ENCODE measurements around the gene CARNS1. TPM values are rescaled to one million over a fixed set of nuclear protein-coding genes. Genes with fewer than 3 reads are reported as not detected.

The CARNS1 gene
- total RNA-seq, 2 experiments from 2014 or later, result 4.8 to 4.9 TPM

GRCh38 chr11:67432655-67433349 is 17.3 kb downstream of the CARNS1 start:
- ChIA-PET POLR2A (interaction anchor here (0.6 to 8.9 kb wide), 9 partner anchors 9 to 130 kb away, joined by 3 to 76 read pairs (median 3); partner anchors contain the start of gene PPP1CA), CTCF (no interaction called here)

GRCh38 chr11:67433536-67434394 is 18.3 kb downstream of the CARNS1 start:
- peaks cover 71% of the 10 kb centered on the region for H3K36me3 Mint-ChIP-seq (ENCODE audit: low read depth)
- POLR2A ChIA-PET, result interaction anchor here (0.7 to 8.9 kb wide), 11 partner anchors 8 to 59 kb away, joined by 3 to 109 read pairs (median 4); partner anchors contain the start of genes PPP1CA, TBC1D10C and TMEM134
- CTCF ChIA-PET, result interaction anchor here (1.0 kb wide), 1 partner anchor 73 kb away, joined by 3 read pairs; no protein-coding TSS in a partner anchor
- peaks cover 51% of the 10 kb centered on the region for H3K4me1 Mint-ChIP-seq (ENCODE audit: low read depth)
- DNase-seq, result no peak
- ATAC-seq, result no peak
- H3K9me3 Mint-ChIP-seq (ENCODE audit: insufficient read depth), result no peaks in the 10 kb centered on the region
- H3K27ac Mint-ChIP-seq, result peak overlapping the region; percentile 96
- no peaks in the 10 kb centered on the region for H3K27me3 Mint-ChIP-seq (ENCODE audit: low read depth)
- H3K4me3 Mint-ChIP-seq, result peak overlapping the region; percentile 84

More at GRCh38 chr11:67432655-67433349, 17.3 kb downstream of the CARNS1 start:
- DNase-seq, result no peak
- Mint-ChIP-seq H3K4me1 (ENCODE audit: low read depth) (peaks cover 55% of the 10 kb centered on the region), H3K4me3 (peak overlapping the region; percentile 84), H3K36me3 (ENCODE audit: low read depth) (peaks cover 66% of the 10 kb centered on the region), H3K9me3 (ENCODE audit: insufficient read depth) (no peaks in the 10 kb centered on the region), H3K27me3 (ENCODE audit: low read depth) (no peaks in the 10 kb centered on the region), H3K27ac (peak overlapping the region; percentile 96)
- no peak for ATAC-seq

- no peaks in the 10 kb centered on the region for H3K9me3 Mint-ChIP-seq (ENCODE audit: insufficient read depth)
- peaks cover 52% of the 10 kb centered on the region for H3K4me1 Mint-ChIP-seq (ENCODE audit: low read depth)
- peak overlapping the region; percentile 96 for H3K27ac Mint-ChIP-seq
- POLR2A ChIA-PET, result interaction anchor here (0.7 to 8.9 kb wide), 7 partner anchors 9 to 49 kb away, joined by 3 to 109 read pairs (median 3); partner anchors contain the start of genes PPP1CA, TBC1D10C and TMEM134
- H3K4me3 Mint-ChIP-seq, result peak overlapping the region; percentile 84
- ATAC-seq (no peak), DNase-seq (no peak)
- H3K36me3 Mint-ChIP-seq (ENCODE audit: low read depth), result peaks cover 78% of the 10 kb centered on the region
- H3K27me3 Mint-ChIP-seq (ENCODE audit: low read depth), result no peaks in the 10 kb centered on the region
- CTCF ChIA-PET, result interaction anchor here (1.0 kb wide), 1 partner anchor 72 kb away, joined by 3 read pairs; no protein-coding TSS in a partner anchor
Observed at GRCh38 chr11:67434395-67434881, 19.0 kb downstream of the CARNS1 start.

GRCh38 chr11:67435031-67435726 is 19.7 kb downstream of the CARNS1 start:
- peaks cover 54% of the 10 kb centered on the region for H3K4me1 Mint-ChIP-seq (ENCODE audit: low read depth)
- H3K27ac Mint-ChIP-seq, result peak overlapping the region; percentile 96
- peak overlapping the region; percentile 84 for H3K4me3 Mint-ChIP-seq
- no peak for ATAC-seq
- POLR2A ChIA-PET, result interaction anchor here (0.7 to 8.9 kb wide), 7 partner anchors 10 to 50 kb away, joined by 3 to 109 read pairs (median 5); partner anchors contain the start of genes AIP, PPP1CA, TBC1D10C and TMEM134
- no peaks in the 10 kb centered on the region for H3K9me3 Mint-ChIP-seq (ENCODE audit: insufficient read depth)
- CTCF ChIA-PET, result interaction anchor here (1.0 kb wide), 1 partner anchor 71 kb away, joined by 3 read pairs; no protein-coding TSS in a partner anchor
- H3K36me3 Mint-ChIP-seq (ENCODE audit: low read depth), result peaks cover 82% of the 10 kb centered on the region
- DNase-seq, result peak; percentile 56
- H3K27me3 Mint-ChIP-seq (ENCODE audit: low read depth), result no peaks in the 10 kb centered on the region

- peak; percentile 2 for ATAC-seq
- no peaks in the 10 kb centered on the region for H3K27me3 Mint-ChIP-seq (ENCODE audit: low read depth)
- peak overlapping the region; percentile 96 for H3K27ac Mint-ChIP-seq
- ChIA-PET POLR2A (interaction anchor here (0.9 to 8.9 kb wide), 16 partner anchors 7 to 68 kb away, joined by 3 to 109 read pairs (median 22); partner anchors contain the start of genes AIP, GPR152, PPP1CA and RAD9A), CTCF (interaction anchor here (1.7 to 2.6 kb wide), 6 partner anchors 17 to 80 kb away, joined by 6 to 20 read pairs (median 7); partner anchors contain the start of genes PITPNM1, PPP1CA and TBC1D10C)
- peaks cover 82% of the 10 kb centered on the region for H3K36me3 Mint-ChIP-seq (ENCODE audit: low read depth)
- peaks cover 56% of the 10 kb centered on the region for H3K4me1 Mint-ChIP-seq (ENCODE audit: low read depth)
- H3K9me3 Mint-ChIP-seq (ENCODE audit: insufficient read depth), result no peaks in the 10 kb centered on the region
- H3K4me3 Mint-ChIP-seq, result peak overlapping the region; percentile 84
- DNase-seq, result no peak
Observed at GRCh38 chr11:67435727-67436458, 20.4 kb downstream of the CARNS1 start.

GRCh38 chr11:67436459-67437081 is 21.1 kb downstream of the CARNS1 start:
- H3K4me1 Mint-ChIP-seq (ENCODE audit: low read depth), result peaks cover 62% of the 10 kb centered on the region

GRCh38 chr11:67437082-67437808 is 21.8 kb downstream of the CARNS1 start, which contains the start of gene PTPRCAP:
PTPRCAP (minus strand) TSS chr11:67437682; CDS start chr11:67437619, 63 bp downstream.
- ATAC-seq, result peak; percentile 41
- DNase-seq, result peak; percentile 87
- H3K27me3 Mint-ChIP-seq (ENCODE audit: low read depth), result no peaks in the 10 kb centered on the region
- H3K9me3 Mint-ChIP-seq (ENCODE audit: insufficient read depth), result no peaks in the 10 kb centered on the region
- peaks cover 76% of the 10 kb centered on the region for H3K36me3 Mint-ChIP-seq (ENCODE audit: low read depth)
- peak within 1 kb of the TSS; percentile 84 for H3K4me3 Mint-ChIP-seq
- ChIA-PET CTCF (interaction anchor here (0.7 to 3.0 kb wide), 26 partner anchors 9 to 689 kb away, joined by 3 to 21 read pairs (median 6); partner anchors contain the start of genes AIP, CDK2AP2, PITPNM1 and POLD4), POLR2A (interaction anchor here (0.6 to 8.9 kb wide), 31 partner anchors 8 to 377 kb away, joined by 3 to 109 read pairs (median 6); partner anchors contain the start of genes AIP, CABP4, CDK2AP2 and GPR152)
- peaks cover 61% of the 10 kb centered on the region for H3K4me1 Mint-ChIP-seq (ENCODE audit: low read depth)
- H3K27ac Mint-ChIP-seq, result peak within 1 kb of the TSS; percentile 96

More at GRCh38 chr11:67436459-67437081, 21.1 kb downstream of the CARNS1 start:
- no peaks in the 10 kb centered on the region for H3K9me3 Mint-ChIP-seq (ENCODE audit: insufficient read depth)
- ATAC-seq (peak; percentile 38), DNase-seq (peak; percentile 88)
- H3K27me3 Mint-ChIP-seq (ENCODE audit: low read depth), result no peaks in the 10 kb centered on the region
- H3K27ac Mint-ChIP-seq, result peak overlapping the region; percentile 96
- H3K36me3 Mint-ChIP-seq (ENCODE audit: low read depth), result peaks cover 79% of the 10 kb centered on the region
- peak overlapping the region; percentile 84 for H3K4me3 Mint-ChIP-seq
- ChIA-PET POLR2A (interaction anchor here (0.6 to 8.9 kb wide), 25 partner anchors 8 to 377 kb away, joined by 3 to 109 read pairs (median 9); partner anchors contain the start of genes AIP, CABP4, CDK2AP2 and GPR152), CTCF (interaction anchor here (0.7 to 2.9 kb wide), 17 partner anchors 8 to 85 kb away, joined by 3 to 20 read pairs (median 6); partner anchors contain the start of genes AIP, CDK2AP2, PITPNM1 and PPP1CA)

GRCh38 chr11:67437809-67438157 is 22.3 kb downstream of the CARNS1 start:
- peaks cover 61% of the 10 kb centered on the region for H3K4me1 Mint-ChIP-seq (ENCODE audit: low read depth)
- peak overlapping the region; percentile 96 for H3K27ac Mint-ChIP-seq
- peak overlapping the region; percentile 84 for H3K4me3 Mint-ChIP-seq
- POLR2A ChIA-PET, result interaction anchor here (1.0 to 8.9 kb wide), 26 partner anchors 7 to 199 kb away, joined by 3 to 109 read pairs (median 8); partner anchors contain the start of genes AIP, CABP4, CDK2AP2 and GPR152
- DNase-seq, result no peak
- no peaks in the 10 kb centered on the region for H3K9me3 Mint-ChIP-seq (ENCODE audit: insufficient read depth)
- no peaks in the 10 kb centered on the region for H3K27me3 Mint-ChIP-seq (ENCODE audit: low read depth)
- peaks cover 72% of the 10 kb centered on the region for H3K36me3 Mint-ChIP-seq (ENCODE audit: low read depth)
- no peak for ATAC-seq
- CTCF ChIA-PET, result interaction anchor here (0.7 to 3.0 kb wide), 22 partner anchors 9 to 689 kb away, joined by 3 to 21 read pairs (median 6); partner anchors contain the start of genes PITPNM1, POLD4, PPP1CA and RAD9A
